ENCODE results near the gene MAD1L1.
A peak's percentile ranks its signal among the peaks of the same experiment; 100 is the strongest.

GRCh38 chr7:2116989-2117591, 115.7 kb downstream of the MAD1L1 start:
- TF ChIP-seq CTCF (IDR thresholded peaks at IDR 0.05 in 8 of 11, conservative IDR thresholded peaks at IDR 0.05 in 3 of 11) (peak in 1 of 11 experiments; percentile 4), POLR2A (IDR thresholded peaks at IDR 0.05) (no peak)
